Measurements from ENCODE around the gene SCN2A.
"Not testable (repeated sequence)": the region's sequence is repeated elsewhere in the genome, so short reads cannot be mapped to it uniquely, and the experiment has no call there.

SCN2A gene

DNA sequence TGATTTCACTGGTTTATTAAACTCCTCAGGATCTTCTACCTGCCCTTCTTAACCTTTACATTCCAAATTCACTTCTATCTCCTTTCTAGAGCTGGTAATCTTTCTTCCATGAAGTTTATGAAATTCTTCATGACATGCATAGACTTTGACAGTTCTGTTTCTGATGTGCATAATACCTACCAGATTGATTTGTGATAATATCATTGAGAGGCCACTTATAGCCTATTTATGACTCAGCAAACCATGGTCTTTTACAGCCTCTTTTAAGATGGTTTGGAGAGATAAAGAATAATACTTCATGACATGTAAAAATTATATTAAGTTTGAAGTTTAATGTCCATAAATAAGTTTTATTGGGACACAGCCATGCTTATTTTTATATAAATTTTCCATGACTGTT is 14.0 kb downstream of the SCN2A start:
- DNase-seq = peak in 1 of 5 experiments; percentile 4

- no peak for DNase-seq
Measured at GRCh38 chr2:165256618-165257017, 17.4 kb downstream of the SCN2A start.

- not testable (repeated sequence) for DNase-seq
Measured at GRCh38 chr2:165260347-165260746, 21.1 kb downstream of the SCN2A start.

DNA sequence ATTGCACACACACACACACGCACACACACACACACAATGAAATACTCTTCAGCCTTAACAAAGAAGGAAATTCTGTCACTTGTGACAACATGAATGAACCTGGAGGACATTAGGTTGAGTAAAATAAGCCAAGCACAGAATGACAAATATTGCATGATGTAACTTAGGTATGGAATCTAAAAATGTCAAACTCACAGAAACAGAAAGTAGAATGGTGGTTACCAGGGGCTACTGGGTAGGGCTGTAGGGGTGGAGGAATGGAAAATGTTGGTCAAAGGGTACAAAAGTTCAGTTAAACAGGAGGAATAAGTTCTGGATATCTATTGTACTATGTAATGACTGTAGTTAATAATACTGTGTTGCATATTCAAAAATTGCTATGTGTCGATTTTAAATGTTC is 29.5 kb downstream of the SCN2A start:
- no peak for DNase-seq

- DNase-seq = no peak
Measured at GRCh38 chr2:165273176-165273575, 34.0 kb downstream of the SCN2A start.

DNA sequence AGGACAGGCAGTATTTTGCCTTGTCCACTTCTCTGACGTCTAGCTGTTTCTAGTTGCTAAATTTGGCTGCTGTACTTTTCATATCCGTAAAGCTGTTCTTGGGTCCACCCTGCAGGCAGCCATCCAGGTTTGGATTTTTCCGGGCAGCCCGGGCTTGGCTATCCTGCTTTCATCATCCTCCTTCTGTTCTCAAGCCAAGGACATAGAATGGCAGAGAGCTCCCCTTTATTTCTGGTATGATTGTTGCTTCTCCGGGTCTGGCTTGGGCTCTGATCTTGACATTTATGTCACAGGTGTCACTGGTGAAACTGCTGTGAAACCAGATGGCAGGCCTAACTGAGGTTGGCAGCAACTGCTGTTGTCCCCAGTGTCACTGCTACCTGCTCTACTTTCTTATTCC is 35.5 kb downstream of the SCN2A start:
- DNase-seq = no peak

GRCh38 chr2:165275932-165276331 is 36.7 kb downstream of the SCN2A start:
- DNase-seq = no peak

- no peak for DNase-seq
Measured at GRCh38 chr2:165277295-165277694, 38.1 kb downstream of the SCN2A start.

DNA sequence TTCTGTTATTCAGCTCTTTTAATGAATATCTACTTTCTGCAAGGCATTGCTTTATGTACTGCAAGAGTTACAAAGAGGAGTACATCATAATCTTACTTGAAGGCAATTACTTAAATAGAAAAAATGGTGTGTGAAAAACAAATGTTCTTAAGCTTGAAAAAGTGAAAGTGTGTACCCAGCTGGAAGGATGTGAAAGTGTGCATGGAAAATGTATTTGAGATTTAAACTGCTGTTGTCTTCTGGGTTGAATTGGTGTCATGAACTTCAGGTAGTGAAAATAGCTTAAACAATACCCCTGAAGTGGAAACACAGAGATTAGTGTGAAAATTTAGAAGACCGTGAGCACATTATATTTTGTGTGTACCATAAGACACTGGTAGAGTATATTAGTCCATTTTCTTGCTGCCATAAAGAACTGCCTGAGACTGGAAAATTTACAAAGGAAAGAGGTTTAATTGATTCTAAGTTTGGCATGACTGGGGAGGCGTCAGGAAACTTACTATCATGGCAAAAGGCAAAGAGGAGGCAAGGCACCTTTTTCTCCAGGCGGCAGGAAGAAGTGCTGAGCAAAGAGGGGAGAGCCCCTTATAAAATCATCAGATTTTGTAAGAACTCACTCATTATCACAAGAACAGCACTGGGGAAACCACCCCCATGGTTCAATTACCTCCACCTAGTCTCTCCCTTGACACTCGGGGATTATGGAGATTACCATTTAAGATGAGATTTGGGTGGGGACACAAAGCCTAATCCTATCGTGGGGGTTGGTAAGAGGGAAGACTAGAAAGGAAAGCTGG is 38.8 kb downstream of the SCN2A start:
- no peak for DNase-seq

DNA sequence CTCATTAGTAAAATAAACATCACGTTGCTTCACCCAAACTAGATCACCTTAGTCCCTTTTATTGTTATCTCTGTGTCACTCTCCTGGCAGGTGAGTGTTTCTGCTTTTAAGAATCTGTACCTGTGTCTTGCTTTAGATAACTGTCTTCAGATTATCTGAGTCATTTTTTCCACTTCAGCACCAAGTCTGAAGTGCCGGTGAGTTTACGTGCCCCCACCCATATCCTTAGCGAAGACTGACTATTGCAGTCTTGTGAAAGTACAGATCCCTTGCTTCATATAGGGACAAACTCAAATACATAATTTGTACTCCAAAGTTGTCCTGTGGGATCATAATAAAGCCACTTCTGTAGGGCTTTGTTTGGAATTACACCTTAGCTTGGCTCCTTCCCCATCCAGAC is 41.1 kb downstream of the SCN2A start:
- no peak for DNase-seq

DNA sequence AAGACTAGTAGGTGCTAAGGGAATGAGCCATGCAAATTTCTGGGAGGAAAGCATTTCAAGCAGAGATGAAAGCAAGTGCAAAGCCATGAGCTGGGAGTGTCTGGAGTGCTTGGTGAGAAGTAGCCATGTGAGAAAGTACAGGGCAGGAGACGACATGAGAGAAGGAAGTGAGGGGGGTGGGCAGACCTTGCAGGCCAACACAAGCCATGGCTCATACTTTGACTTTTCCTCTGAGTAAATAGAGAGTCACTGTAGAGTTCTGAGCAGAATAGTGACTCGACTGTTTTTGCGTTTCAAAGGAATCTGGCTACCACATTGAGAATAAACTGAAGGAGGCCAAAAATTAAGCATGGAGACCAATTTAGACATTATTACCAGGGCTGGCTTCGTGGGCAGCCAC is 42.2 kb downstream of the SCN2A start:
- DNase-seq = no peak

DNA sequence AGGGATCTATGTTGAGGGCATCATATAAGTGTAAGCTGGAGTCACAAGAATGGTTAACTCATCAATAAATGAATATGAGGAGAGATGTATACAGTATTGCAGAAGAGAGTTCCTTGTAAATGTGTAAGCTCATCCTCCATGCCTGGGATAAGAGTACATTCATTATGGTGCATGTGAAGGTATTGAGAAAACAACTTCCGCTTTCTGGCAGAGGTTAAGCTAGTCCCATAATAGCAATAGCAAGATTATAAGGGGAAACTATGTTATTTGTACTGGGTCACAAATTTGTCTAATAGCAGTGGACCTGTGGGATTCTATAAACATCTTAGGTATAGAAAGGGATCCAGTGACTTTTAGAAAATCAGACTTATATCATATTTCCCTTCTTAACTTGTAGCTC is 44.1 kb downstream of the SCN2A start:
- no peak for DNase-seq

GRCh38 chr2:165287094-165287778 is 48.0 kb downstream of the SCN2A start:
- no peak for DNase-seq

DNA sequence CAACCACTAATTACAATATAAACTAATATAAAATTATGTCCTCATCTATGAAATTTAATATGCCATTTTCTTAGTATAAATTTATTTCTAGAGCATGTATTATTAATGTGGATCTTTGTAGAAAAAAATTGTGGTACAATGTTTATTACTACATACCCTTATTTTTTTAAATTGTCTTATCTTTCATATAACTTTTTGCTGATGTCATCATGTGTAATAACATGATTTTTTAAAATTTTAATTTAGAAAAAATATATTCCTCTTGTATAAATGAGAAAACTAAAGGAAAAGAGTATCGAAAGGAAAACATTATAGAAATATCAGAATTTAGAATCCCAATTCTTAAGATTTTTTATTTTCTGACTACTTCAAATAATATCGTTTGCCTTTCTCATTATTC is 49.9 kb downstream of the SCN2A start:
- DNase-seq = no peak

DNA sequence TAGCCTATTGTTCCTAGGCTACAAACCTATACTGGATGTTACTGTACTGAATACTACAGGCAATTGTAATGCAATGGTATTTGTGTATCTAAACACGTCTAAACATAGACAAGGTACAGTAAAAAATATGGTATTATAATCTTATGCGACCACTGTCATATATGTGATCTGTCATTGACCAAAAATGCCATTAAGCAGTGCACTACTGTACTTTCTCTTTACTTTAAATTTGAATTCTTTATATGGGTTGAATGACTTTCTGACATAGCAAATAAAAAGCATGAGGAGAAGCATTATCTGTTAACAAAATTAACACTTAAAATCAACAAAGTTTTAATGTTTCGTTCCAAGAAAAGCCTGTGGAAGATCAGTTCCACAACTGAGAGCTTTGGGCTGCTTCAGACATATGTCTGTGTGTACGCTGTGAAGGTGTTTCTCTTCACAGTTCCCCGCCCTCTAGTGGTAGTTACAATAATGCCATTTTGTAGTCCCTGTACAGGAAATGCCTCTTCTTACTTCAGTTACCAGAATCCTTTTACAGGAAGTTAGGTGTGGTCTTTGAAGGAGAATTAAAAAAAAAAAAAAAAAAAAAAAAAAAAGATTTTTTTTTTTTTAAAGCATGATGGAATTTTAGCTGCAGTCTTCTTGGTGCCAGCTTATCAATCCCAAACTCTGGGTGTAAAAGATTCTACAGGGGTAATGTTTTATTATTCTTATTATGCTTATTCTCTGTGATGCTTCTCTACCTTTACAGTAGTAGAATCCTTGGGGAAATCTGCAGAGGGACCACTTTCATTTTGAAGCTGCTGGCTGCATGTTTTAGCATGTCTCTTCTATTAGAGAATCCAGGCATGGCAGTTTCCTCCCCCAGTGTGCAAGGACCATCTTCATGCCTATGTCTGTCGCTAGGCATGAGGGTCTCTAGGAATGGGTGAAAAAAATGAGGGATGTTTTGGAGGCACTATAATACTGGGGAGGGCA is 54.5 kb downstream of the SCN2A start:
- DNase-seq = peak in 3 of 5 experiments; percentile 4 to 86 (median 64)

GRCh38 chr2:165294912-165295311 is 55.7 kb downstream of the SCN2A start:
- DNase-seq = no peak

- no peak for DNase-seq
Measured at GRCh38 chr2:165295643-165296042, 56.4 kb downstream of the SCN2A start.

DNA sequence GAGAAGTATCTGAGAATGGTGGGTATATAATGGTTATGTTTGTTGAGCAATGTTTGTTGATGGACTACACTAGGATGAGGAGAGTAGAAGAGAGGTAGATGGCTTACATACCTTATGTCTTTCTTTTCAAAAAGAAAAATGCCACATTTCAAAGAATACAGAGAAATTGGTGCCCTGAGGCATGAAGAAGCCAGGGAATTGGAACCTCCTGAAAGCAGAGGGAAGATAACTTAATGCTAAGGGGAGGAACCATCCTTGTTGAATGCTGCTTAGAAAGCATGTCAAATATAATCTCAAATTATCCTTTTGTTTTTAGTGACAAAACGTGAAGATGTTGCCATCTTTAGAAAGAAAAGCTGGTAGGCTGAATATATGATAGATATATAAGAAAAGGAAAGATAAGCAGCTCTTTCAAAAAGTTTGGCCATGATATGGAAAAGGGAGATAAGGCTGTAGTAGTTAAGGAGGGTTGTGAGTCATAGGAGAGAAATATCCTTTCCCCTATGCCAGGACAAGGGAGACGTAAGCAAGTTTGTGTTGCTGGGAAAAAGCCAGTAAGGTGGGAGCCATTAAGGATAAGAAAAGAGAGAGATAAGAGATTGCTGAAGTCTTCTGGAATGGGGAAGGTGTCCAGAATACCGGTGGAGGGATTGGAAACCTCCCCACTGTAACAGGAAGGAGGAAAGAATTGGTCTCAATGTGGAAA is 66.3 kb downstream of the SCN2A start:
- no peak for DNase-seq

DNA sequence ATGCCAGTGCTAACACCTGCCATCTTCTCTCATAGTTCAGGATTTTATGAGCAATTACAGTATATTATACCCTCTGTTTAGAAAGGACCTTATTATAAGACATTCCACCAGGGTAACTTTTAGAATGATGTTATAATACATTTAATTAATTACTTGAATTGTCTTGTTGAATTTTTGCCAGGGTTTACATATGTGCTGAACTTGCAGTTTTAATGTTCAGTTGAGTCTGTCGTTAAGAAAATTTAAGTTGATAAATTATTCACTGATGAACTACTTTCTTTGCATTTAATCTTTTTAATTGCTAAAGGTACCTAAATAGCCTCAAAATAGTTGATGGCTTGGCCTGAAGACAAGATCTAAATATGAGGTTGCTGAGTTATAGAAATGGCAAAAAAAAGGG is 68.1 kb downstream of the SCN2A start:
- no peak for DNase-seq

DNA sequence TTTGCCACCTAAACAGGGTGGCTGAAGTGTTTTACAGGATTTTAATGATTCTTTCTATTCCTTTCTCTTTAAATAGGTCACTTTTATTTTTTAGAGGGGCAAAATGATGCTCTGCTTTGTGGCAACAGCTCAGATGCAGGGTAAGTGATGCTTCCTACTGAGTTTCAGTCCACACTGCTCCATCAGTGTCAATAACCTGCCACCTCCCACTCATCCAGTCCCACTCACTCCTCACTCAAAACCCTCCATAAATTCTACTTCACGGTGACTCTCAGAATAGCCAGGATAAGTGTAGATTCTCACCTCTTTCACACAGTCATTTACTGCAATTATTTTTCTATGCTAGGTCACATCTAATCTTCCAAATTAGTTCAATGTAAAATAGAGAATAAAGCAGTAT is 72.7 kb downstream of the SCN2A start:
- DNase-seq = no peak

DNA sequence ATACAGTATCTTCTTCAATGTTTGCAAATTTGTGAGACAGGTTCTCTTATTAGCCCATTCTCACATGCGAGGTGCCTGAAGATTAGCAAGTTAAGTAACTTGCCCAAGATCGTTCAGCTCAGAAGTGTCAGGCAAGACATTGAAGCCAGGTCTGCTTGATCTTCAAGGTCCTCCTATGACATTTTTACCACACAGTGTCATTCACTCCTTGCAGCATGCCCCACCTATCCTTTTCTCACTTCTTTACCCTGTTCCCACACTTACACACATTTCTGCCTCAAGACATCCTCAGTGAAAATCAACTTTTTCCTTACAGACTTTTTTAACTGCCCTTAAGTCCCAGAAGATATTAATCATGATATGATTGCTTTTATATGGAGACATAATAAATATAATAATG is 73.8 kb downstream of the SCN2A start:
- DNase-seq = no peak

DNA sequence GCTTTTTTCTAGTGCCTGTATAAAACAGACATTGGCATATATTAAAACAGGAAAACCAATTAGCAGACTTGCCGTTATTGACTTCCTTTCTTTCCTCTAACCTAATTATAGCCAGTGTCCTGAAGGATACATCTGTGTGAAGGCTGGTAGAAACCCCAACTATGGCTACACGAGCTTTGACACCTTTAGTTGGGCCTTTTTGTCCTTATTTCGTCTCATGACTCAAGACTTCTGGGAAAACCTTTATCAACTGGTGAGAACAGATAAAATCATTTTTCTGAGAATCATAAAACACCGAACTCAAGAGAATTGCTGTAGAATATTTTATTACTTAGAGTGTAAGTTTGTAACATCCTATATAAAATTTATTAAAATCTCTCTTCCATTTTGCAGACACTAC is 74.3 kb downstream of the SCN2A start:
- no peak for DNase-seq

GRCh38 chr2:165328272-165328671 is 89.1 kb downstream of the SCN2A start:
- peak in 1 of 5 experiments; percentile 19 for DNase-seq
